HL-60 (cell line): ENCODE results near the gene ZNF521.

Experiments used
- DNase-seq, 2 experiments: peaks; one replicate each; pipeline ENCODE4 v3.0.0-alpha.2; 2010 to 2020; ENCODE audit warnings: low read depth in 1 of 2, low spot score in 1 of 2
- H3K27ac ChIP-seq: fragments of 250-450 bp; sonication (Bioruptor Pico); replicated peaks from 2 replicates; pipeline ENCODE4 v1.5.1; 2020; ENCODE audit warnings: mild to moderate bottlenecking, moderate library complexity
- H3K27me3 ChIP-seq: fragments of 250-450 bp; sonication (Bioruptor Pico); 2 replicates; pipeline ENCODE4 v1.5.1; 2021; ENCODE audit warnings: mild to moderate bottlenecking, moderate library complexity; ENCODE audit not compliant: insufficient read depth, poor library complexity, severe bottlenecking
- H3K4me3 ChIP-seq: replicated peaks from 2 replicates; pipeline ENCODE4 v1.5.1; 2011; ENCODE audit warnings: mild to moderate bottlenecking, control low read depth, low read length; ENCODE audit not compliant: insufficient read depth
- CTCF ChIP-seq: IDR thresholded peaks from one replicate; pipeline ENCODE4 v1.5.1; 2011; ENCODE audit warnings: low read length, control low read depth, inconsistent platforms; ENCODE audit not compliant: insufficient read depth
- GABPA ChIP-seq: IDR thresholded peaks from 2 replicates; pipeline ENCODE4 v1.6.1; 2012; ENCODE audit warnings: low read depth
- POLR2AphosphoS5 ChIP-seq: IDR thresholded peaks from 2 replicates; pipeline ENCODE4 v1.6.1; 2012; ENCODE audit warnings: low read depth
- REST ChIP-seq: IDR thresholded peaks from 2 replicates; pipeline ENCODE4 v1.6.1; 2012; ENCODE audit warnings: low read depth; ENCODE audit not compliant: insufficient replicate concordance
- SPI1 ChIP-seq: IDR thresholded peaks from 2 replicates; pipeline ENCODE4 v1.6.1; 2012; ENCODE audit warnings: low read depth, mild to moderate bottlenecking, borderline replicate concordance

The ZNF521 gene

GRCh38 chr18:25346561-25346960 lies 5.4 kb downstream of the ZNF521 start:
- H3K4me3 ChIP-seq: no peak overlapping the region
- TF ChIP-seq GABPA: no peak
- no peak for TF ChIP-seq SPI1
- TF ChIP-seq REST: no peak
- TF ChIP-seq POLR2AphosphoS5: no peak
- no peak for TF ChIP-seq CTCF
- H3K27me3 ChIP-seq: peaks cover 72% of the 10 kb centered on the region
- DNase-seq: no peak
- H3K27ac ChIP-seq: no peak overlapping the region

- Histone ChIP-seq H3K4me3 (no peak overlapping the region), H3K27me3 (peaks cover 72% of the 10 kb centered on the region), H3K27ac (no peak overlapping the region)
- TF ChIP-seq REST (no peak), POLR2AphosphoS5 (no peak), CTCF (no peak), GABPA (no peak), SPI1 (no peak)
- no peak for DNase-seq
Observed at GRCh38 chr18:25345081-25345866, 6.7 kb downstream of the ZNF521 start.

- peaks cover 41% of the 10 kb centered on the region for H3K27me3 ChIP-seq
- TF ChIP-seq POLR2AphosphoS5: no peak
- no peak for TF ChIP-seq SPI1
- no peak for TF ChIP-seq CTCF
- no peak for TF ChIP-seq GABPA
- no peak overlapping the region for H3K27ac ChIP-seq
- no peak overlapping the region for H3K4me3 ChIP-seq
- DNase-seq: no peak
Observed at GRCh38 chr18:25341831-25342230, 10.1 kb downstream of the ZNF521 start.

- Histone ChIP-seq H3K27me3 (peaks cover 33% of the 10 kb centered on the region), H3K27ac (no peak overlapping the region), H3K4me3 (no peak overlapping the region)
- DNase-seq: no peak
- TF ChIP-seq CTCF (no peak), POLR2AphosphoS5 (no peak), GABPA (no peak), REST (no peak), SPI1 (no peak)
Observed at GRCh38 chr18:25340762-25341161, 11.2 kb downstream of the ZNF521 start.
